Liver (tissue), 9 donors: ENCODE data around the gene DGCR2. TPM values are rescaled to one million over a fixed set of nuclear protein-coding genes. Genes with fewer than 3 reads are reported as not detected.

Source experiments
- DNase-seq: peaks from one replicate; pipeline ENCODE4 v3.0.0-alpha.2; 2017; ENCODE audit warnings: low spot score
- H3K27ac ChIP-seq, 2 donors: one replicate each; pipeline ENCODE4 v1.7.0; 2013; ENCODE audit warnings: inconsistent platforms in 2 of 2, low read length in 2 of 2, control low read depth in 1 of 2, low read depth in 1 of 2, mild to moderate bottlenecking in 1 of 2
- H3K27me3 ChIP-seq, 4 donors: one replicate each; pipeline versions ENCODE4 v1.6.1 to v1.7.0; 2013; ENCODE audit warnings: low read length in 3 of 4, inconsistent platforms in 1 of 4, mild to moderate bottlenecking in 1 of 4, moderate library complexity in 1 of 4; ENCODE audit not compliant: control insufficient read depth in 4 of 4, insufficient read depth in 4 of 4
- H3K36me3 ChIP-seq, 4 donors: one replicate each; pipeline versions ENCODE4 v1.6.1 to v1.7.0; 2013; ENCODE audit warnings: low read length in 3 of 4, mild to moderate bottlenecking in 3 of 4, low read depth in 1 of 4, moderate library complexity in 1 of 4; ENCODE audit not compliant: control insufficient read depth in 4 of 4, insufficient read depth in 3 of 4
- H3K4me1 ChIP-seq, 4 donors: one replicate each; pipeline versions ENCODE4 v1.6.1 to v1.7.0; 2013; ENCODE audit warnings: low read length in 3 of 4, mild to moderate bottlenecking in 3 of 4, moderate library complexity in 1 of 4; ENCODE audit not compliant: control insufficient read depth in 4 of 4, insufficient read depth in 4 of 4
- H3K4me3 ChIP-seq, 3 donors: one replicate each; pipeline versions ENCODE4 v1.6.1 to v1.7.0; 2013; ENCODE audit warnings: low read length in 3 of 3, control low read depth in 1 of 3, low read depth in 1 of 3, mild to moderate bottlenecking in 1 of 3
- H3K9ac ChIP-seq, 2 donors: one replicate each; pipeline ENCODE4 v1.7.0; 2013; ENCODE audit warnings: low read length in 2 of 2, mild to moderate bottlenecking in 2 of 2, moderate library complexity in 2 of 2, control low read depth in 1 of 2, low read depth in 1 of 2
- H3K9me3 ChIP-seq, 4 donors: one replicate each; pipeline versions ENCODE4 v1.6.1 to v1.7.0; 2013; ENCODE audit warnings: low read length in 3 of 4; ENCODE audit not compliant: control insufficient read depth in 4 of 4
- ATF3 ChIP-seq: IDR thresholded peaks from 2 replicates; pipeline ENCODE4 v1.6.1; 2016; ENCODE audit warnings: antibody characterized with exemption
- CTCF ChIP-seq: fragments of 150-350 bp; IDR thresholded peaks from 2 replicates; pipeline ENCODE4 v1.5.1; 2017; ENCODE audit warnings: improper control_type of control experiment, low read depth, low read length; ENCODE audit not compliant: missing input control
- EGR1 ChIP-seq, 2 donors: IDR thresholded peaks; 2 replicates each; pipeline ENCODE4 v1.6.1; 2016 to 2018; ENCODE audit warnings: antibody characterized with exemption in 2 of 2, low read depth in 2 of 2
- FOXA1 ChIP-seq: IDR thresholded peaks from 2 replicates; pipeline ENCODE4 v1.6.1; 2016; ENCODE audit warnings: antibody characterized with exemption
- FOXA2 ChIP-seq: IDR thresholded peaks from 2 replicates; pipeline ENCODE4 v1.6.1; 2016; ENCODE audit warnings: antibody characterized with exemption
- GABPA ChIP-seq, 2 donors: IDR thresholded peaks in 1 of 2; conservative IDR thresholded peaks in 1 of 2; 2 replicates each; pipeline ENCODE4 v1.6.1; 2016; ENCODE audit warnings: antibody characterized with exemption in 2 of 2, mild to moderate bottlenecking in 1 of 2, moderate library complexity in 1 of 2
- HNF4A ChIP-seq, 2 donors: conservative IDR thresholded peaks; 2 replicates each; pipeline ENCODE4 v1.6.1; 2016; ENCODE audit warnings: antibody characterized with exemption in 2 of 2, mild to moderate bottlenecking in 2 of 2
- JUND ChIP-seq, 2 donors: IDR thresholded peaks; 2 replicates each; pipeline ENCODE4 v1.6.1; 2016; ENCODE audit warnings: antibody characterized with exemption in 2 of 2
- NR2F2 ChIP-seq: IDR thresholded peaks from 2 replicates; pipeline ENCODE4 v1.6.1; 2016; ENCODE audit warnings: antibody characterized with exemption
- RAD21 ChIP-seq, 2 donors: IDR thresholded peaks; 2 replicates each; pipeline ENCODE4 v1.6.1; 2016; ENCODE audit warnings: antibody characterized with exemption in 2 of 2, mild to moderate bottlenecking in 2 of 2
- REST ChIP-seq: IDR thresholded peaks from 2 replicates; pipeline ENCODE4 v1.6.1; 2016; ENCODE audit warnings: antibody characterized with exemption, mild to moderate bottlenecking
- RXRA ChIP-seq, 2 donors: IDR thresholded peaks; 2 replicates each; pipeline ENCODE4 v1.6.1; 2017 to 2018; ENCODE audit warnings: antibody characterized with exemption in 2 of 2, mild to moderate bottlenecking in 1 of 2
- SP1 ChIP-seq: IDR thresholded peaks from 2 replicates; pipeline ENCODE4 v1.6.1; 2018; ENCODE audit warnings: antibody characterized with exemption, mild to moderate bottlenecking
- TAF1 ChIP-seq: conservative IDR thresholded peaks from 2 replicates; pipeline ENCODE4 v1.6.1; 2016; ENCODE audit warnings: antibody characterized with exemption, mild to moderate bottlenecking
- YY1 ChIP-seq: IDR thresholded peaks from 2 replicates; pipeline ENCODE4 v1.6.1; 2016; ENCODE audit warnings: antibody characterized with exemption, mild to moderate bottlenecking
- ZBTB33 ChIP-seq: IDR thresholded peaks from 2 replicates; pipeline ENCODE4 v1.6.1; 2016; ENCODE audit warnings: antibody characterized with exemption
- WGBS: extraction: QIAGEN DNeasy Blood & Tissue Kit; methylation state at CpG from one replicate; pipeline ENCODE4 v1.1.7; 2013; 5-methylcytosine and 5-hydroxymethylcytosine counted together
- polyA plus RNA-seq, 2 donors: library from polyadenylated mRNA; stranded (reverse) in 1 of 2; unstranded in 1 of 2; fragments of 200-250 nt in 1 of 2; fragments of >200 nt in 1 of 2; fragmentation: Nextera tagmentation in 1 of 2; extraction: Ambion mirVana in 1 of 2; gene quantifications; one replicate each; pipeline versions ENCODE4 v1.2.1 to v1.2.3, GENCODE V29; 2013 to 2015
- total RNA-seq, 2 donors: library from RNA; depleted of rRNA; stranded (reverse); fragments of >200 nt; gene quantifications; one replicate each; pipeline ENCODE4 v1.2.3, GENCODE V29; 2014
- donor health status: healthy.
- donor health status: healthy.
- donor health status: healthy.
- donor health status: healthy.
- donor health status: healthy.

DGCR2 gene
- total and polyA plus RNA-seq, 4 donors: 11.2 to 30.0 (median 21.1) TPM

GRCh38 chr22:19052941-19053541 lies 69.2 kb downstream of the DGCR2 start:
- no peak overlapping the region for H3K4me3 ChIP-seq
- no peaks in the 10 kb centered on the region for H3K9me3 ChIP-seq
- H3K4me1 ChIP-seq: peaks cover 0 to 5% (median 2%) of the 10 kb centered on the region in 4 donors
- peaks cover 4 to 55% (median 33%) of the 10 kb centered on the region in 4 donors for H3K36me3 ChIP-seq
- no peak for DNase-seq
- no peaks in the 10 kb centered on the region for H3K27me3 ChIP-seq
- no peak for TF ChIP-seq CTCF
- TF ChIP-seq ZBTB33: no peak
- TF ChIP-seq TAF1: no peak
- no peak for TF ChIP-seq FOXA1
- TF ChIP-seq RAD21 (IDR thresholded peaks at IDR 0.05): no peak
- no peak for TF ChIP-seq NR2F2
- no peak for TF ChIP-seq REST
- TF ChIP-seq JUND (IDR thresholded peaks at IDR 0.05): no peak
- no peak for TF ChIP-seq SP1
- no peak for TF ChIP-seq RXRA (IDR thresholded peaks at IDR 0.05)
- TF ChIP-seq YY1: no peak
- TF ChIP-seq EGR1 (IDR thresholded peaks at IDR 0.05; ENCODE audit: low read depth in 2 of 2): no peak
- TF ChIP-seq ATF3: no peak
- no peak for TF ChIP-seq FOXA2
- no peak overlapping the region for H3K27ac ChIP-seq
- 96% methylated on average over 4 of the region's 4 CpGs for WGBS
- H3K9ac ChIP-seq: no peak overlapping the region

GRCh38 chr22:19051381-19052072 lies 70.7 kb downstream of the DGCR2 start:
- WGBS: 95% methylated on average over 10 of the region's 10 CpGs
- DNase-seq: no peak
- H3K36me3 ChIP-seq: peaks cover 7 to 62% (median 44%) of the 10 kb centered on the region in 4 donors
- H3K9me3 ChIP-seq: no peaks in the 10 kb centered on the region
- TF ChIP-seq RAD21 (IDR thresholded peaks at IDR 0.05): no peak
- no peak for TF ChIP-seq ZBTB33
- TF ChIP-seq HNF4A (conservative IDR thresholded peaks at IDR 0.05): no peak
- TF ChIP-seq TAF1: no peak
- no peak for TF ChIP-seq EGR1 (IDR thresholded peaks at IDR 0.05; ENCODE audit: low read depth in 2 of 2)
- TF ChIP-seq CTCF: no peak
- no peak for TF ChIP-seq GABPA (IDR thresholded peaks at IDR 0.05 in 1 of 2, conservative IDR thresholded peaks at IDR 0.05 in 1 of 2)
- TF ChIP-seq FOXA1: no peak
- no peak for TF ChIP-seq ATF3
- H3K9ac ChIP-seq: no peak overlapping the region
- no peak overlapping the region for H3K27ac ChIP-seq
- H3K4me1 ChIP-seq: no peaks in the 10 kb centered on the region
- no peaks in the 10 kb centered on the region for H3K27me3 ChIP-seq
- H3K4me3 ChIP-seq: no peak overlapping the region
